ENCODE results near the gene PPT1. TPM values are rescaled to one million over a fixed set of nuclear protein-coding genes. Genes with fewer than 3 reads are reported as not detected.

The PPT1 gene
- total and polyA plus RNA-seq, 4 experiments from 2014 or later, result 56.7 to 292 (median 120) TPM

GRCh38 chr1:40132383-40133311, 35.6 kb upstream of the PPT1 start:
- ChIA-PET POLR2A (ENCODE audit: partially characterized antibody) (no interaction called here), CTCF (ENCODE audit: partially characterized antibody) (interaction anchor here (2.2 kb wide), 1 partner anchor 11 kb away, joined by 10 read pairs; no protein-coding TSS in a partner anchor)
- H3K36me3 ChIP-seq (ENCODE audit: insufficient read depth, low read length), result no peaks in the 10 kb centered on the region
- H3K27me3 ChIP-seq (ENCODE audit: insufficient read depth, low read length), result no peaks in the 10 kb centered on the region
- H3K27ac ChIP-seq (ENCODE audit: low read depth, low read length), result no peak overlapping the region
- Mint-ChIP-seq H3K36me3 (no peaks in the 10 kb centered on the region), H3K4me1 (no peaks in the 10 kb centered on the region), H3K9me3 (no peaks in the 10 kb centered on the region), H3K27ac (no peak overlapping the region), H3K4me3 (no peak overlapping the region), H3K27me3 (peaks cover 7 to 10% of the 10 kb centered on the region in 2 donors)
- H3K9me3 ChIP-seq (ENCODE audit: control insufficient read depth in 1 of 2, low read length in 2 of 2), result no peaks in the 10 kb centered on the region
- H3K4me1 ChIP-seq (ENCODE audit: insufficient read depth, low read length), result no peaks in the 10 kb centered on the region
- intact Hi-C loops (cut with micrococcal nuclease), result no loop called here
- DNase-seq, result peak in 1 of 5 donors; percentile 7
- H3K4me3 ChIP-seq (ENCODE audit: low read length in 2 of 2), result no peak overlapping the region

DNA sequence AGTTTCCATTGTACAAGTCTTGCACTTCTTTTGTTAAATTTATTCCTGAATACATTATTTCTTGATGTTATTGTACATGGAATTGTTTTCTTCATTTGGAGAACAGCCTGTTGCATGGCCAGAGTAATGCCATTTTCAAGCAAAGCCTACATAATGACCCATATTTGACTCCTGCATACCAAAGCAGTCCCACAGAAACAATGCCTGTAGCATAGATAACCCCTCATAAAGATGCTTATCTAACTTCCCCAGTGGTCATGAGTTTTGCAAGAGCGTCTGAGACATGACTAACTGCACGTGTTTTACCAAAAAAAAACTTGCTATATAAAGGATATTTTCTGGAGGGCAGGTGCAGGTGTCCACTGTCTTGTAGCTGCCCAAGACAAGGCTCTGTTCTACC, 33.8 kb upstream of the PPT1 start:
- intact Hi-C loops (cut with micrococcal nuclease), result no loop called here
- H3K27ac Mint-ChIP-seq, result no peak overlapping the region
- DNase-seq, result no peak
- H3K27me3 Mint-ChIP-seq, result peaks cover 7 to 10% of the 10 kb centered on the region in 2 donors
- no peaks in the 10 kb centered on the region for H3K9me3 ChIP-seq (ENCODE audit: control insufficient read depth in 1 of 2, low read length in 2 of 2)
- POLR2A ChIA-PET (ENCODE audit: partially characterized antibody), result no interaction called here
- no peak overlapping the region for H3K4me3 Mint-ChIP-seq
- no peaks in the 10 kb centered on the region for H3K9me3 Mint-ChIP-seq
- no peaks in the 10 kb centered on the region for H3K36me3 Mint-ChIP-seq
- H3K27me3 ChIP-seq (ENCODE audit: insufficient read depth, low read length), result no peaks in the 10 kb centered on the region
- no peak overlapping the region for H3K4me3 ChIP-seq (ENCODE audit: low read length in 2 of 2)
- CTCF ChIA-PET (ENCODE audit: partially characterized antibody), result interaction anchor here (1.1 kb wide), 1 partner anchor 13 kb away, joined by 3 read pairs; no protein-coding TSS in a partner anchor
- no peaks in the 10 kb centered on the region for H3K36me3 ChIP-seq (ENCODE audit: insufficient read depth, low read length)
- H3K27ac ChIP-seq (ENCODE audit: low read depth, low read length), result no peak overlapping the region
- H3K4me1 Mint-ChIP-seq, result no peaks in the 10 kb centered on the region
- no peaks in the 10 kb centered on the region for H3K4me1 ChIP-seq (ENCODE audit: insufficient read depth, low read length)

DNA sequence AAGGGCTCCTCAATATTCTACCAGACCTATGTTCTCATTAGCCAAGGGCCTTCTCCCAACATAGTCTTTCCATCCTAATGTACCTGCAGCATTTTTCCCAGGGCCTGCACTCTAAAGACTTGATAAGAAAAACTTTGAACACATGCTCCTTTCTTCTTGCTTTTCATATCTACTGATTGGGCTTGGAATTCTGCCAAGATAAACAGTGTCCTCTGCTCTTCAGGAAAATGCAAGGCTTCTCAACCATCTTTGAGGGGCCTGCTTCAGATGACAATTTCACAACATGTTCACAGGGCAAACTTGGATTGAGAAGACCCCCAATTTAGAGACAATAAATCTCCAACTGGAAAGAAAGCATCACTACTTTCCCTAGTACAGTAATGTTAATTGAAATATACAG, 25.8 kb upstream of the PPT1 start:
- Histone ChIP-seq H3K36me3 (ENCODE audit: insufficient read depth, low read length) (no peaks in the 10 kb centered on the region), H3K4me3 (ENCODE audit: low read length in 2 of 2) (no peak overlapping the region), H3K27ac (ENCODE audit: low read depth, low read length) (no peak overlapping the region), H3K4me1 (ENCODE audit: insufficient read depth, low read length) (no peaks in the 10 kb centered on the region), H3K9me3 (ENCODE audit: control insufficient read depth in 1 of 2, low read length in 2 of 2) (no peaks in the 10 kb centered on the region), H3K27me3 (ENCODE audit: insufficient read depth, low read length) (no peaks in the 10 kb centered on the region)
- intact Hi-C loops (cut with micrococcal nuclease), result no loop called here
- DNase-seq, result no peak
- ChIA-PET CTCF (ENCODE audit: partially characterized antibody) (interaction anchor here (3.0 kb wide), 1 partner anchor 21 kb away, joined by 9 read pairs; no protein-coding TSS in a partner anchor), POLR2A (ENCODE audit: partially characterized antibody) (no interaction called here)
- no peaks in the 10 kb centered on the region for H3K36me3 Mint-ChIP-seq
- no peak overlapping the region for H3K27ac Mint-ChIP-seq
- no peaks in the 10 kb centered on the region for H3K4me1 Mint-ChIP-seq
- peaks cover 0 to 6% of the 10 kb centered on the region in 2 donors for H3K27me3 Mint-ChIP-seq
- H3K9me3 Mint-ChIP-seq, result no peaks in the 10 kb centered on the region
- H3K4me3 Mint-ChIP-seq, result no peak overlapping the region

- Mint-ChIP-seq H3K4me3 (no peak overlapping the region), H3K36me3 (no peaks in the 10 kb centered on the region), H3K9me3 (no peaks in the 10 kb centered on the region), H3K27me3 (peaks cover 1 to 9% of the 10 kb centered on the region in 2 donors), H3K27ac (no peak overlapping the region), H3K4me1 (no peaks in the 10 kb centered on the region)
- Histone ChIP-seq H3K4me1 (ENCODE audit: insufficient read depth, low read length) (no peaks in the 10 kb centered on the region), H3K9me3 (ENCODE audit: control insufficient read depth in 1 of 2, low read length in 2 of 2) (no peaks in the 10 kb centered on the region), H3K36me3 (ENCODE audit: insufficient read depth, low read length) (no peaks in the 10 kb centered on the region), H3K27ac (ENCODE audit: low read depth, low read length) (no peak overlapping the region), H3K4me3 (ENCODE audit: low read length in 2 of 2) (no peak overlapping the region), H3K27me3 (ENCODE audit: insufficient read depth, low read length) (no peaks in the 10 kb centered on the region)
- CTCF ChIA-PET (ENCODE audit: partially characterized antibody), result interaction anchor here (3.0 kb wide), 1 partner anchor 24 kb away, joined by 9 read pairs; no protein-coding TSS in a partner anchor
- POLR2A ChIA-PET (ENCODE audit: partially characterized antibody), result no interaction called here
- intact Hi-C loops (cut with micrococcal nuclease), result no loop called here
- DNase-seq, result no peak
Measured at GRCh38 chr1:40120128-40120527, 23.1 kb upstream of the PPT1 start.

DNA sequence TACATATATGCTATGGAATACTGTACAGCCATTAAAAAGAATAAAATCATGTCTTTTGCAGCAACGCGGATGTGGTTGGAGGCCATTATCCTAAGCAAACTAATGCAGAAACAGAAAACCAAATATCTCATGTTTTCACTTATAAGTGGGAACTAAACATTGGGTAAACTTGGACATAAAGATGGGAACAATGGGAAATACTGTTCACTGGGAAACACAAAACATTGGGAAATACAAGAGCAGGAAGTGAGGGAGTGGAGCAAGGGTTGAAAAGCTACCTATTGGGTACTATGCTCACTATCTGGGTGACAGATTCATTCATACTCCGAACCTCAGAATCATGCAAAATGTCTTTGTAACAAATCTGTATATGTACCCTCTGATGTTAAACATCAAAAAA, 17.3 kb upstream of the PPT1 start:
- Mint-ChIP-seq H3K9me3 (peaks cover 0 to 40% (median 25%) of the 10 kb centered on the region in 8 donors), H3K27ac (no peak overlapping the region), H3K27me3 (peaks cover 25 to 35% of the 10 kb centered on the region in 2 donors), H3K4me1 (no peaks in the 10 kb centered on the region), H3K4me3 (no peak overlapping the region), H3K36me3 (peaks cover 9 to 12% of the 10 kb centered on the region in 2 donors)
- no peaks in the 10 kb centered on the region for H3K4me1 ChIP-seq (ENCODE audit: insufficient read depth, low read length)
- peaks cover 0 to 4% of the 10 kb centered on the region in 2 donors for H3K9me3 ChIP-seq (ENCODE audit: control insufficient read depth in 1 of 2, low read length in 2 of 2)
- no peak overlapping the region for H3K4me3 ChIP-seq (ENCODE audit: low read length in 2 of 2)
- no peak overlapping the region for H3K27ac ChIP-seq (ENCODE audit: low read depth, low read length)
- DNase-seq, result no peak
- intact Hi-C loops (cut with micrococcal nuclease), result no loop called here
- H3K36me3 ChIP-seq (ENCODE audit: insufficient read depth, low read length), result no peaks in the 10 kb centered on the region
- ChIA-PET POLR2A (ENCODE audit: partially characterized antibody) (no interaction called here), CTCF (ENCODE audit: partially characterized antibody) (interaction anchor here (0.7 kb wide), 1 partner anchor 225 kb away, joined by 3 read pairs; no protein-coding TSS in a partner anchor)
- no peaks in the 10 kb centered on the region for H3K27me3 ChIP-seq (ENCODE audit: insufficient read depth, low read length)

DNA sequence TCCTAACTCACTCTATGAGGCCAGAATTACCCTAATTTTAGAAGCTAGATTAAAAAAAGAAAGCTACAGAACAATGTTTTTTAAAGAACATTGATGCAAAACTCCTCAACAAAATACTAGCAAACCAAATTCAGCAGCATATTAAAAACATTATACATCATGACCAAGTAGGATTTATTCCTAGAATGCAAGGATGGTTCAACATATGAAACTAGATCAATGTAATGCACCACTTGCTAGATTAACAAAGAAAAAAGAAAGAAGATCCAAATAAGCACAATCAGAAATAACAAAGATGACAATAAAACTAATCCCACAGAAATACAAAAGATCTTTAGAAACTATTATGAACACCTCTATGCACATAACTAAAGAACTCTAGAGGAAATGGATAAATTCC, 13.3 kb upstream of the PPT1 start:
- Mint-ChIP-seq H3K9me3 (peaks cover 0 to 50% (median 31%) of the 10 kb centered on the region in 8 donors), H3K4me3 (peak overlapping the region in 1 of 8 donors; percentile 24), H3K36me3 (peaks cover 17% of the 10 kb centered on the region in 2 donors), H3K4me1 (no peaks in the 10 kb centered on the region), H3K27me3 (peaks cover 35 to 37% of the 10 kb centered on the region in 2 donors), H3K27ac (no peak overlapping the region)
- intact Hi-C loops (cut with micrococcal nuclease), result no loop called here
- ChIA-PET POLR2A (ENCODE audit: partially characterized antibody) (no interaction called here), CTCF (ENCODE audit: partially characterized antibody) (no interaction called here)
- Histone ChIP-seq H3K27ac (ENCODE audit: low read depth, low read length) (no peak overlapping the region), H3K4me1 (ENCODE audit: insufficient read depth, low read length) (no peaks in the 10 kb centered on the region), H3K27me3 (ENCODE audit: insufficient read depth, low read length) (no peaks in the 10 kb centered on the region), H3K36me3 (ENCODE audit: insufficient read depth, low read length) (no peaks in the 10 kb centered on the region), H3K9me3 (ENCODE audit: control insufficient read depth in 1 of 2, low read length in 2 of 2) (peaks cover 0 to 4% of the 10 kb centered on the region in 2 donors), H3K4me3 (ENCODE audit: low read length in 2 of 2) (no peak overlapping the region)
- no peak for DNase-seq

GRCh38 chr1:40107290-40107959, 10.4 kb upstream of the PPT1 start:
- H3K9me3 Mint-ChIP-seq, result peaks cover 2 to 47% (median 37%) of the 10 kb centered on the region in 8 donors
- Histone ChIP-seq H3K27ac (ENCODE audit: low read depth, low read length) (no peak overlapping the region), H3K4me1 (ENCODE audit: insufficient read depth, low read length) (no peaks in the 10 kb centered on the region), H3K27me3 (ENCODE audit: insufficient read depth, low read length) (no peaks in the 10 kb centered on the region), H3K36me3 (ENCODE audit: insufficient read depth, low read length) (no peaks in the 10 kb centered on the region), H3K4me3 (ENCODE audit: low read length in 2 of 2) (no peak overlapping the region), H3K9me3 (ENCODE audit: control insufficient read depth in 1 of 2, low read length in 2 of 2) (peaks cover 0 to 10% of the 10 kb centered on the region in 2 donors)
- no peak for DNase-seq
- no peak overlapping the region for H3K27ac Mint-ChIP-seq
- ChIA-PET CTCF (ENCODE audit: partially characterized antibody) (interaction anchor here (1.3 kb wide), 1 partner anchor 45 kb away, joined by 3 read pairs; no protein-coding TSS in a partner anchor), POLR2A (ENCODE audit: partially characterized antibody) (no interaction called here)
- intact Hi-C loops (cut with micrococcal nuclease), result no loop called here
- H3K4me1 Mint-ChIP-seq, result no peaks in the 10 kb centered on the region
- peaks cover 26 to 31% of the 10 kb centered on the region in 2 donors for H3K27me3 Mint-ChIP-seq
- peaks cover 16 to 20% of the 10 kb centered on the region in 2 donors for H3K36me3 Mint-ChIP-seq
- H3K4me3 Mint-ChIP-seq, result no peak overlapping the region
